ENCODE results near the gene BMAL1.

Gene BMAL1

GRCh38 chr11:13277768-13278608 is at the start of gene BMAL1:
Gene BMAL1 (plus strand): TSS chr11:13277790. CDS start chr11:13354309, 76,519 bp downstream.
- DNase-seq (ENCODE audit: low spot score in 2 of 2): peak; percentile 54 to 86
- peak; percentile 53 for ATAC-seq
- H3K4me1 Mint-ChIP-seq: peaks cover 60% of the 10 kb centered on the region

GRCh38 chr11:13228572-13228971 is 49.0 kb upstream of the BMAL1 start:
- no peaks in the 10 kb centered on the region for H3K36me3 Mint-ChIP-seq
- no peaks in the 10 kb centered on the region for H3K4me1 Mint-ChIP-seq
- no peak overlapping the region for H3K27ac Mint-ChIP-seq
- DNase-seq (ENCODE audit: low spot score in 2 of 2) (no peak), ATAC-seq (peak; percentile 52)
- H3K9me3 Mint-ChIP-seq: no peaks in the 10 kb centered on the region
- H3K4me3 Mint-ChIP-seq: no peak overlapping the region

More at GRCh38 chr11:13277768-13278608, at the start of gene BMAL1:
- H3K9me3 Mint-ChIP-seq: no peaks in the 10 kb centered on the region
- H3K36me3 Mint-ChIP-seq: peaks cover 35% of the 10 kb centered on the region
- peak within 1 kb of the TSS; percentile 94 for H3K27ac Mint-ChIP-seq
- H3K4me3 Mint-ChIP-seq: peak within 1 kb of the TSS; percentile 97

GRCh38 chr11:13229136-13229535 is 48.5 kb upstream of the BMAL1 start:
- Mint-ChIP-seq H3K27ac (no peak overlapping the region), H3K4me3 (no peak overlapping the region), H3K9me3 (no peaks in the 10 kb centered on the region), H3K36me3 (no peaks in the 10 kb centered on the region), H3K4me1 (no peaks in the 10 kb centered on the region)
- DNase-seq (ENCODE audit: low spot score in 2 of 2) (no peak), ATAC-seq (peak; percentile 16)

GRCh38 chr11:13229711-13230318 is 47.8 kb upstream of the BMAL1 start:
- ATAC-seq: no peak
- no peak for DNase-seq (ENCODE audit: low spot score in 2 of 2)
- H3K36me3 Mint-ChIP-seq: no peaks in the 10 kb centered on the region
- no peak overlapping the region for H3K27ac Mint-ChIP-seq
- H3K4me1 Mint-ChIP-seq: no peaks in the 10 kb centered on the region
- no peaks in the 10 kb centered on the region for H3K9me3 Mint-ChIP-seq
- H3K4me3 Mint-ChIP-seq: no peak overlapping the region

GRCh38 chr11:13233173-13233745 is 44.3 kb upstream of the BMAL1 start:
- no peaks in the 10 kb centered on the region for H3K4me1 Mint-ChIP-seq
- no peaks in the 10 kb centered on the region for H3K36me3 Mint-ChIP-seq
- no peak overlapping the region for H3K27ac Mint-ChIP-seq
- H3K9me3 Mint-ChIP-seq: no peaks in the 10 kb centered on the region
- no peak for DNase-seq (ENCODE audit: low spot score in 2 of 2)
- no peak overlapping the region for H3K4me3 Mint-ChIP-seq
- ATAC-seq: no peak

GRCh38 chr11:13235895-13236294 is 41.7 kb upstream of the BMAL1 start:
- DNase-seq (ENCODE audit: low spot score in 2 of 2) (no peak), ATAC-seq (no peak)
- Mint-ChIP-seq H3K27ac (no peak overlapping the region), H3K9me3 (no peaks in the 10 kb centered on the region), H3K36me3 (no peaks in the 10 kb centered on the region), H3K4me1 (peaks cover 6% of the 10 kb centered on the region), H3K4me3 (no peak overlapping the region)

GRCh38 chr11:13236626-13237025 is 41.0 kb upstream of the BMAL1 start:
- H3K4me1 Mint-ChIP-seq: peaks cover 6% of the 10 kb centered on the region
- DNase-seq (ENCODE audit: low spot score in 2 of 2) (no peak), ATAC-seq (no peak)
- H3K36me3 Mint-ChIP-seq: no peaks in the 10 kb centered on the region
- H3K4me3 Mint-ChIP-seq: no peak overlapping the region
- no peak overlapping the region for H3K27ac Mint-ChIP-seq
- no peaks in the 10 kb centered on the region for H3K9me3 Mint-ChIP-seq

GRCh38 chr11:13237761-13238160 is 39.8 kb upstream of the BMAL1 start:
- Mint-ChIP-seq H3K9me3 (no peaks in the 10 kb centered on the region), H3K27ac (no peak overlapping the region), H3K4me1 (peaks cover 6% of the 10 kb centered on the region), H3K4me3 (no peak overlapping the region), H3K36me3 (no peaks in the 10 kb centered on the region)
- DNase-seq (ENCODE audit: low spot score in 2 of 2): no peak
- ATAC-seq: no peak

GRCh38 chr11:13238879-13239514 is 38.6 kb upstream of the BMAL1 start:
- H3K27ac Mint-ChIP-seq: no peak overlapping the region
- peaks cover 6% of the 10 kb centered on the region for H3K4me1 Mint-ChIP-seq
- ATAC-seq (peak; percentile 67), DNase-seq (ENCODE audit: low spot score in 2 of 2) (peak; percentile 42 to 62)
- no peaks in the 10 kb centered on the region for H3K36me3 Mint-ChIP-seq
- H3K4me3 Mint-ChIP-seq: no peak overlapping the region
- H3K9me3 Mint-ChIP-seq: no peaks in the 10 kb centered on the region

GRCh38 chr11:13242564-13242963 is 35.0 kb upstream of the BMAL1 start:
- no peak for DNase-seq (ENCODE audit: low spot score in 2 of 2)
- peaks cover 6% of the 10 kb centered on the region for H3K4me1 Mint-ChIP-seq
- H3K27ac Mint-ChIP-seq: no peak overlapping the region
- no peak for ATAC-seq
- H3K4me3 Mint-ChIP-seq: no peak overlapping the region
- H3K36me3 Mint-ChIP-seq: no peaks in the 10 kb centered on the region
- no peaks in the 10 kb centered on the region for H3K9me3 Mint-ChIP-seq

GRCh38 chr11:13247606-13248296 is 29.8 kb upstream of the BMAL1 start:
- Mint-ChIP-seq H3K4me3 (no peak overlapping the region), H3K9me3 (no peaks in the 10 kb centered on the region), H3K27ac (no peak overlapping the region), H3K4me1 (no peaks in the 10 kb centered on the region), H3K36me3 (no peaks in the 10 kb centered on the region)
- ATAC-seq (no peak), DNase-seq (ENCODE audit: low spot score in 2 of 2) (no peak)

GRCh38 chr11:13249177-13249576 is 28.4 kb upstream of the BMAL1 start:
- Mint-ChIP-seq H3K4me1 (no peaks in the 10 kb centered on the region), H3K36me3 (no peaks in the 10 kb centered on the region), H3K9me3 (no peaks in the 10 kb centered on the region), H3K4me3 (no peak overlapping the region), H3K27ac (no peak overlapping the region)
- no peak for DNase-seq (ENCODE audit: low spot score in 2 of 2)
- no peak for ATAC-seq

- no peak for DNase-seq (ENCODE audit: low spot score in 2 of 2)
- Mint-ChIP-seq H3K4me3 (no peak overlapping the region), H3K9me3 (no peaks in the 10 kb centered on the region), H3K36me3 (no peaks in the 10 kb centered on the region), H3K4me1 (no peaks in the 10 kb centered on the region), H3K27ac (no peak overlapping the region)
- ATAC-seq: peak; percentile 51
These were observed 27.6 kb upstream of the BMAL1 start for GRCh38 chr11:13249992-13250391.

GRCh38 chr11:13251966-13252365 is 25.6 kb upstream of the BMAL1 start:
- DNase-seq (ENCODE audit: low spot score in 2 of 2): no peak
- no peaks in the 10 kb centered on the region for H3K4me1 Mint-ChIP-seq
- no peaks in the 10 kb centered on the region for H3K9me3 Mint-ChIP-seq
- H3K36me3 Mint-ChIP-seq: no peaks in the 10 kb centered on the region
- ATAC-seq: no peak
- H3K4me3 Mint-ChIP-seq: no peak overlapping the region
- H3K27ac Mint-ChIP-seq: no peak overlapping the region

GRCh38 chr11:13252438-13252837 is 25.2 kb upstream of the BMAL1 start:
- no peak overlapping the region for H3K4me3 Mint-ChIP-seq
- no peaks in the 10 kb centered on the region for H3K4me1 Mint-ChIP-seq
- ATAC-seq (no peak), DNase-seq (ENCODE audit: low spot score in 2 of 2) (no peak)
- no peaks in the 10 kb centered on the region for H3K36me3 Mint-ChIP-seq
- no peak overlapping the region for H3K27ac Mint-ChIP-seq
- H3K9me3 Mint-ChIP-seq: no peaks in the 10 kb centered on the region

Measured in stimulated activated effector memory CD8-positive, alpha-beta T cell treated with anti-CD3 and anti-CD28 coated beads, Interleukin-12 subunit alpha, Interleukin-12 subunit beta, amount 100 ng/mL, for 72 hours (primary cell).